PC-3 (cell line): ENCODE measurements around the gene RABIF. TPM values are rescaled to one million over a fixed set of nuclear protein-coding genes. Genes with fewer than 3 reads are reported as not detected.
"Not testable (repeated sequence)": the region's sequence is repeated elsewhere in the genome, so short reads cannot be mapped to it uniquely, and the experiment has no call there.

Experiments used
- ATAC-seq: fragments of 200-7000 bp; cut with Tn5 transposase; 2 replicates; pipeline ENCODE4 v1.9.1; 2020; ENCODE audit warnings: mild to moderate bottlenecking, moderate library complexity
- Bru-seq: library from RNA; stranded (reverse); fragments of 400-500 nt; gene quantifications from one replicate; lab custom pipeline; 2021; lab: Mats Ljungman, UMichigan
- BruChase-seq, 2 experiments: library from RNA; stranded (reverse); fragments of 400-500 nt; gene quantifications; one replicate each; lab custom pipeline; 2021; lab: Mats Ljungman, UMichigan
- BruUV-seq: library from RNA; stranded (reverse); fragments of 400-500 nt; replicated peaks from 2 replicates; lab custom pipeline; 2021; lab: Mats Ljungman, UMichigan
- CTCF ChIA-PET: fragments of 300-600 bp; sonication (Branson Sonifier 250); formaldehyde crosslinking; loops from one replicate; lab custom pipeline; 2022; ENCODE audit warnings: antibody characterized with exemption; lab: Charles Lee
- POLR2A ChIA-PET: fragments of 300-600 bp; sonication (Branson Sonifier 250); formaldehyde crosslinking; loops from one replicate; lab custom pipeline; 2022; ENCODE audit warnings: antibody characterized with exemption; ENCODE audit not compliant: unreplicated experiment; lab: Charles Lee
- DNase-seq: peaks from one replicate; pipeline ENCODE4 v3.0.0-alpha.2; 2015
- H2AFZ ChIP-seq: fragments of 300-600 bp; sonication (generic); 2 replicates; pipeline ENCODE4 v1.6.0; 2016; ENCODE audit warnings: antibody characterized with exemption, low read length
- H3F3A ChIP-seq: fragments of 300-600 bp; sonication (generic); one replicate; pipeline ENCODE4 v1.6.0; 2017; ENCODE audit warnings: antibody characterized with exemption, low read length, control low read depth, mild to moderate bottlenecking; ENCODE audit not compliant: unreplicated experiment
- H3K27ac ChIP-seq: fragments of 300-600 bp; sonication (generic); 2 replicates; pipeline ENCODE4 v1.5.1; 2016; ENCODE audit warnings: mild to moderate bottlenecking, low read length
- H3K27me3 ChIP-seq: fragments of 300-600 bp; sonication (generic); 2 replicates; pipeline ENCODE4 v1.6.1; 2016; ENCODE audit warnings: low read length, mixed read lengths
- H3K36me3 ChIP-seq: fragments of 300-600 bp; sonication (generic); 2 replicates; pipeline ENCODE4 v1.6.1; 2016; ENCODE audit warnings: low read depth, mixed run types, low read length, mixed read lengths
- H3K4me1 ChIP-seq: fragments of 300-600 bp; sonication (generic); 2 replicates; pipeline ENCODE4 v1.5.1; 2016; ENCODE audit warnings: low read length; ENCODE audit not compliant: insufficient read depth
- H3K4me2 ChIP-seq: fragments of 300-600 bp; sonication (generic); 2 replicates; pipeline ENCODE4 v1.6.0; 2016; ENCODE audit warnings: low read length
- H3K4me3 ChIP-seq: fragments of 300-600 bp; sonication (generic); 2 replicates; pipeline ENCODE4 v1.5.1; 2016; ENCODE audit warnings: mild to moderate bottlenecking, low read length, mixed read lengths
- H3K79me2 ChIP-seq: fragments of 300-600 bp; sonication (generic); 2 replicates; pipeline ENCODE4 v1.6.1; 2017; ENCODE audit warnings: low read length, mixed read lengths
- H3K9ac ChIP-seq: fragments of 300-600 bp; sonication (generic); 2 replicates; pipeline ENCODE4 v1.6.0; 2016; ENCODE audit warnings: mild to moderate bottlenecking, low read length
- H3K9me2 ChIP-seq: fragments of 300-600 bp; sonication (generic); replicated peaks from 2 replicates; pipeline ENCODE4 v1.6.1; 2016; ENCODE audit warnings: mixed run types, low read length, mixed read lengths
- H3K9me3 ChIP-seq: fragments of 300-600 bp; sonication (generic); 2 replicates; pipeline ENCODE4 v1.6.1; 2016; ENCODE audit warnings: low read length, mixed read lengths
- H4K20me1 ChIP-seq: fragments of 300-600 bp; sonication (generic); 2 replicates; pipeline ENCODE4 v1.6.1; 2016; ENCODE audit warnings: low read length, mixed read lengths
- CTCF ChIP-seq: fragments of 300-600 bp; sonication (generic); conservative IDR thresholded peaks from 2 replicates; pipeline ENCODE4 v1.5.1; 2017; ENCODE audit warnings: antibody characterized with exemption, low read depth, mild to moderate bottlenecking, low read length
- EZH2 ChIP-seq: fragments of 300-600 bp; sonication (generic); IDR thresholded peaks from one replicate; pipeline ENCODE4 v1.6.1; 2017; ENCODE audit warnings: antibody characterized with exemption, mild to moderate bottlenecking, low read length; ENCODE audit not compliant: unreplicated experiment
- EZH2phosphoT487 ChIP-seq: fragments of 300-600 bp; sonication (generic); IDR thresholded peaks from 2 replicates; pipeline ENCODE4 v1.6.1; 2018; ENCODE audit warnings: mild to moderate bottlenecking, antibody characterized with exemption, low read length, borderline replicate concordance
- intact Hi-C: fragments of 100-400 bp; cut with micrococcal nuclease; formaldehyde crosslinking; loops from 2 replicates; pipeline ENCODE4 v1.9.0; 2023
- long read RNA-seq: library from polyadenylated mRNA; unstranded; transcript quantifications from one replicate; pipeline ENCODE4 v2.0.0, GENCODE V29; 2021; ENCODE audit not compliant: unreplicated experiment
- total RNA-seq: library from RNA; depleted of rRNA; stranded (reverse); fragments of >200 nt; gene quantifications from 2 replicates; pipeline ENCODE4 v1.2.3, GENCODE V29; 2014; rRNA removed

Gene RABIF
- total RNA-seq (14.8 and 15.5 TPM in 2 replicates), Bru-seq, nascent RNA (percentile 79 among the genes with signal in this experiment), BruChase-seq, experiment 1, labeled RNA remaining after a 6-hour chase (percentile 89 among the genes with signal in this experiment), BruChase-seq, experiment 2, labeled RNA remaining after a 2-hour chase (percentile 82 among the genes with signal in this experiment)
- long read RNA-seq, transcript RABIF-201 (2 exons, 2,430 nt), result major isoform, 67 of 77 reads
- long read RNA-seq, partial matches to known transcripts, result 7 of 77 reads
- long read RNA-seq, other reads (novel, unspliced or antisense), result 3 of 77 reads

- Histone ChIP-seq H3K4me1 (peaks cover 13% of the 10 kb centered on the region), H3K79me2 (peaks cover 41% of the 10 kb centered on the region), H3K27me3 (no peaks in the 10 kb centered on the region), H3K36me3 (peaks cover 6% of the 10 kb centered on the region; the same call in 1 of the 2 replicates), H2AFZ (peak within 1 kb of the TSS; percentile 84), H4K20me1 (no peaks in the 10 kb centered on the region), H3K4me2 (peak within 1 kb of the TSS; percentile 82), H3K9me2 (no peaks in the 10 kb centered on the region), H3F3A (no peaks in the 10 kb centered on the region), H3K9ac (peak within 1 kb of the TSS; percentile 82), H3K27ac (peak within 1 kb of the TSS; percentile 78), H3K9me3 (no peaks in the 10 kb centered on the region), H3K4me3 (peak within 1 kb of the TSS; percentile 92)
- ChIA-PET CTCF (interaction anchor here (0.5 kb wide), 1 partner anchor 173 kb away, joined by 3 read pairs; no protein-coding TSS in a partner anchor), POLR2A (no interaction called here)
- ATAC-seq (peak; percentile 94), DNase-seq (peak; percentile 98)
- TF ChIP-seq CTCF, result no peak; the same call in 1 of the 2 replicates
- TF ChIP-seq EZH2phosphoT487, result no peak
- no peak for TF ChIP-seq EZH2
- TSS peak; percentile 82 for BruUV-seq
- intact Hi-C loops, result loop anchor here (1.0 to 2.0 kb wide), 4 partner anchors 27 to 111 kb away; no protein-coding TSS in a partner anchor
These were observed at the start of gene RABIF for GRCh38 chr1:202888531-202889360. RABIF (minus strand) TSS chr1:202889149; CDS start chr1:202889098, 51 bp downstream.

- TF ChIP-seq EZH2 (no peak), CTCF (no peak), EZH2phosphoT487 (no peak)
- H3K4me3 ChIP-seq, result no peak overlapping the region
- no peaks in the 10 kb centered on the region for H3K9me2 ChIP-seq
- no peaks in the 10 kb centered on the region for H3K27me3 ChIP-seq
- peak; percentile 42 for ATAC-seq
- H3K4me2 ChIP-seq, result no peak overlapping the region
- ChIA-PET CTCF (interaction anchor here (0.5 kb wide), 1 partner anchor 16 kb away, joined by 3 read pairs; no protein-coding TSS in a partner anchor), POLR2A (no interaction called here)
- no peaks in the 10 kb centered on the region for H3K4me1 ChIP-seq
- no peak overlapping the region for H3K9ac ChIP-seq
- BruUV-seq, result no TSS peak
- no peaks in the 10 kb centered on the region for H3K79me2 ChIP-seq
- peaks cover 28% of the 10 kb centered on the region for H3K36me3 ChIP-seq
- no peak overlapping the region for H2AFZ ChIP-seq
- no peaks in the 10 kb centered on the region for H3K9me3 ChIP-seq
- intact Hi-C loops, result no loop called here
- no peak overlapping the region for H3K27ac ChIP-seq
- DNase-seq, result no peak
- H3F3A ChIP-seq, result no peaks in the 10 kb centered on the region
- H4K20me1 ChIP-seq, result no peaks in the 10 kb centered on the region
These were observed 49.5 kb upstream of the RABIF start for GRCh38 chr1:202938287-202938925.

DNA sequence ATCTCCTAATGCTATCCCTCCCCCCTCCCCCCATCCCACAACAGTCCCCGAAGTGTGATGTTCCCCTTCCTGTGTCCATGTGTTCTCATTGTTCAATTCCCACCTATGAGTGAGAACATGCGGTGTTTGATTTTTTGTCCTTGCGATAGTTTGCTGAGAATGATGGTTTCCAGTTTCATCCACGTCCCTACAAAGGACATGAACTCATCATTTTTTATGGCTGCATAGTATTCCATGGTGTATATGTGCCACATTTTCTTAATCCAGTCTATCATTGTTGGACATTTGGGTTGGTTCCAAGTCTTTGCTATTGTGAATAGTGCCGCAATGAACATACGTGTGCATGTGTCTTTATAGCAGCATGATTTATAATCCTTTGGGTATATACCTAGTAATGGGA, 47.5 kb upstream of the RABIF start:
- H3K79me2 ChIP-seq, H3K9me2 ChIP-seq, H3K27me3 ChIP-seq, H3K9ac ChIP-seq, H2AFZ ChIP-seq, ATAC-seq, CTCF ChIA-PET, BruUV-seq, POLR2A ChIA-PET, H3F3A ChIP-seq, H3K9me3 ChIP-seq, H3K4me3 ChIP-seq, H3K4me2 ChIP-seq, H4K20me1 ChIP-seq, H3K4me1 ChIP-seq, DNase-seq, intact Hi-C loops, H3K27ac ChIP-seq: not testable (repeated sequence)
- peaks cover 11% of the 10 kb centered on the region; the same call in 1 of the 2 replicates for H3K36me3 ChIP-seq
